T1000 (cell line): ENCODE results near the gene VAV2.
A peak's percentile ranks its signal among the peaks of the same experiment; 100 is the strongest.

ENCODE experiments used
- DNase-seq: peaks from one replicate; lab custom pipeline; 2025; ENCODE audit warnings: mixed read lengths; lab: John Stamatoyannopoulos, UW

VAV2 gene, protein sequence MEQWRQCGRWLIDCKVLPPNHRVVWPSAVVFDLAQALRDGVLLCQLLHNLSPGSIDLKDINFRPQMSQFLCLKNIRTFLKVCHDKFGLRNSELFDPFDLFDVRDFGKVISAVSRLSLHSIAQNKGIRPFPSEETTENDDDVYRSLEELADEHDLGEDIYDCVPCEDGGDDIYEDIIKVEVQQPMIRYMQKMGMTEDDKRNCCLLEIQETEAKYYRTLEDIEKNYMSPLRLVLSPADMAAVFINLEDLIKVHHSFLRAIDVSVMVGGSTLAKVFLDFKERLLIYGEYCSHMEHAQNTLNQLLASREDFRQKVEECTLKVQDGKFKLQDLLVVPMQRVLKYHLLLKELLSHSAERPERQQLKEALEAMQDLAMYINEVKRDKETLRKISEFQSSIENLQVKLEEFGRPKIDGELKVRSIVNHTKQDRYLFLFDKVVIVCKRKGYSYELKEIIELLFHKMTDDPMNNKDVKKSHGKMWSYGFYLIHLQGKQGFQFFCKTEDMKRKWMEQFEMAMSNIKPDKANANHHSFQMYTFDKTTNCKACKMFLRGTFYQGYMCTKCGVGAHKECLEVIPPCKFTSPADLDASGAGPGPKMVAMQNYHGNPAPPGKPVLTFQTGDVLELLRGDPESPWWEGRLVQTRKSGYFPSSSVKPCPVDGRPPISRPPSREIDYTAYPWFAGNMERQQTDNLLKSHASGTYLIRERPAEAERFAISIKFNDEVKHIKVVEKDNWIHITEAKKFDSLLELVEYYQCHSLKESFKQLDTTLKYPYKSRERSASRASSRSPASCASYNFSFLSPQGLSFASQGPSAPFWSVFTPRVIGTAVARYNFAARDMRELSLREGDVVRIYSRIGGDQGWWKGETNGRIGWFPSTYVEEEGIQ

DNA sequence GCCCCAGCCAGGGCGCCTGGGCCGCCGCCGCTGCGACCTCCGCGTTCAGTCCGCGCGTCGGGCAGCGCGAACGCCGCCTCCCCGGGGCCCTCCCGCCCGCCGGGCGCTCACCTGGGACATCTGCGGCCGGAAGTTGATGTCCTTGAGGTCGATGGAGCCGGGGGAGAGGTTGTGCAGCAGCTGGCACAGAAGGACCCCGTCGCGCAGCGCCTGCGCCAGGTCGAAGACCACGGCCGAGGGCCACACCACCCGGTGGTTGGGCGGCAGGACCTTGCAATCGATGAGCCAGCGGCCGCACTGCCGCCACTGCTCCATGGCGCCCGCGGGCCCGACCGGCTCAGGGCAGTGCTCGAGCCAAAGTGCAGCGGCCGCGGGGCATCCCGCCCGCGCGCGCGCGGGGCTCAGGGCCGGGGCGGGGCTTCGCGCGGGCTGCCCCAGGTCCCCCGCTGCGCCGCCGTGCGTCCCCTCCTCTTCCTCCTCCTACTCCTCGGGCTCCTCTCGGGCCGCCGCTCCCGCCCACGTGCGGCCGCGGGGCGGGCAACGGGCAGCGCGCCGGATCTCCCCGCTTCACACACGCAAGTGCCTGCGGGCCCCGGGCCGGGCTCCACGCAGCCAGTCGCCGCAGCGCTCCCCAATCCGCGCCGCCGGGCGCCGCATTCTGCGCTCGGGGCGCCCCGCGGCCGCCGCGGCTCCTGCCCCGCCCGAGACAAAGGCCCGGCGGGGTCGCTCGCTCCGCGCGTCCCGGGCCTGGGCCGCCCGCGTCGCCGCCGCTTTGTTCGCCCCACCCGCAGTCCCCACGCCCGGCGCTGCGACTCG lies at the start of gene VAV2:
VAV2 (minus strand) TSS at position 361 of the 816 bp plus-strand sequence; CDS start at position 315, 46 bp downstream.
- DNase-seq = peak; percentile 45

DNA sequence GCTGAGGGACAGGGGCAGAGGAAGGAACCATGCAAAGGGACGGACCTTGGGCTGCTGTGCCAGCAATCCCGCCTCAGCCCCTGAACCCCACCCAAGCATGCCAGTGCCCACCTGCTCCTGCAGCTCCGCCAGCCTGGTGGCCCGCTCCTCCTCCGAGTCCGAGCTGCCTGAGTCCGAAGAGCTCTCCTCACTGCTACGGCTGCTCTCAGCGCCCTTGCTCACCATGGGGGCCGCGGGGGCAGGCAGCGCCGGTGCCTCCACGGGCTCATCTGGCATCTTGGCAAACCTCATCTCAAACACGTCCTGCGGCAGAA lies 49.5 kb upstream of the VAV2 start:
- no peak for DNase-seq

DNA sequence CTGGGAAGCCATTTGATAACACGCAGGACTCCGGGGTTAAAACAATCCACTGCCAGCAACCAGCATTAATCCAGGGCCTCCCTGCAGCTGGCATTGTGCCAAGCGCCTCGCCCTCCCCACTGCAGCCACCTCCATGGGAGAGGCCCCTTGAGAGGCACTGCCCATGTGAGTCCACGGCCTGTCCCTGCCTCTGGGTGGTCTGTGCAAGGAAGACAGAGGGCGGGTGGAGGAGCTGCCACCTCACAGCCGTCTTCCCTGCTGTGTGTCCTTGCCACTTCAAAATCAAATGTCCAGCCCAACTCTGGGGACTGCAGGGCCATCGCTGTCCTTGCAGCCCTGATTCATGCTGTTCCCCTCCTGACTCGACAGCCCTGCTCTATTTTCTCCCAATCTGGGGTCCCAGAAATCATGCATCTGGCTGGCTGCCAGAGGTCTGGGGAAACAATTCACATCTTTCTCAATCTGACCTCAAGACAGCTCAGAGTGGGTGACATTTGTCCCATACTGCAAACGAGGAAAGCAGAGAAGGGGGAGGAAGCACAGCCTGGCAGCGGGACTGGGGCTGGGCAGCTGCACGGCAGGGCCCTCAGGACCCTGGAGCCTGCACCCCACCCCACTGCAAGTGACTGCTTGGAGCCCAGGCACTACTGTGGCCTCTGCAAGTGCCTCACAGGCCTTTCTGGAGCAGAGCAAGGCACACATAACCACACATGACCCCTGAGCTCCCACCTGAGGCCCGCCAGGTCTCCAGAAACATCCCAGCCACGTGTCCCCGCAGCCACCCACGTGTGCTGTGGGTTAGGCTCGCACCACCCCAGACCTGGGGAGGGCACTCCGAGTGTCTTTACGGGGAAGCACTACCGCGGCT lies 48.9 kb upstream of the VAV2 start:
- no peak for DNase-seq

DNA sequence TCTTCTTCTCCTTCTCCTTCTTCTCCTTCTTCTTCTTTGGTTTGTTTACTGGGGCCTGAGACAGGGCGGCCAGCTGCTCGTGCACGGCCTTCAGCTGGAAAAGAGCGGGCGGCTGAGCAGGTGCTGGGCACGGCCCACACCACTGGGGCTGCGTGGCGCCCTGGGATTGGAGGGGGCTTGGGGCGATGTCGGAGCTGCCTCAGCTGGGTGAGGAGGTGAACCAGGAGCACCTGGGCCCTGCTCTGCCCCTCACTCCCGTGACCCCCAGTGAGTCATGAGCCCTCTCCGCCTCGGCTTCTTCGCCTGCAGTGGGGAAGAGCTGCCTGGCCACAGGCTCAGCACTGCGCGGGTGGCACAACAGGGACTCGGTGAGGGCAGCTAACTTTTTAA lies 48.0 kb upstream of the VAV2 start:
- DNase-seq = no peak

DNA sequence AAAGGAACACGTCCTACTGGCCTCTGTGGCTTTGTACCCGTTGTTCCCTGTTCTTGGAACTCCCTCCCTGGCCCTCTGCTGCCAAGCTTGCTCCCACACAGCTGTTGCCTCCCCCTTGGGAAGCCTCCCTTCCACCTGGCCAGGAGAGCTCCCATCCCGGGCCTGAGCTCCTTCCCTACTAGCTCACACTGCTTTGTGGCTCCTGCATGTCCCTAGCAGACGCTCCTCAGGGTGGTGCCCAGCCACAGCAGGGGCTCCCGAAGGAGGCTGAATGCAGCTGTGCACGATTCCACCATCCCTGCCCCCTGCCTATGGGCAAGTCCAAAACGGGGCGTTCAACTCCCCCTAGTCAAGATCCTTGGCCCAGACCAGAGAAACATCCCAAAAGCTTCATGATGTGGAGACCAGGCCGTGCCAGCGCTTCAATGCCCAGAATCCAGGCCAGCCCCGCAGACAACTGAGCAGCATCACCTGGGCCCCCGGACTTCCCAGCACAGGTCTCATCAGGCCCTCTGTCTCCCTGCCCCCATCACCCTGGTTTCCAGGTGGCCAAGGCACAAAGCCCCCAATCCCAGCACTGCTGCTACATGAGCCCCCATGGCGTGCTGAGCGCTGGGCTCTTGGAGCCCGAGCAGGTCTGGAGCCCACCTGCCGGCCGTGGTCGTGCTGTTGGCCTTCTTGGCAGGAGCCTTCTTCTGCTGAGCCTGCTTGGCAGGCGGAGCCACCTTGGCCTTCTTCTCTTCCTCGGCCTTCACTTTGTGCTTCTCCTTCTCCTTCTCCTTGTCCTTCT lies 47.5 kb upstream of the VAV2 start:
- no peak for DNase-seq

DNA sequence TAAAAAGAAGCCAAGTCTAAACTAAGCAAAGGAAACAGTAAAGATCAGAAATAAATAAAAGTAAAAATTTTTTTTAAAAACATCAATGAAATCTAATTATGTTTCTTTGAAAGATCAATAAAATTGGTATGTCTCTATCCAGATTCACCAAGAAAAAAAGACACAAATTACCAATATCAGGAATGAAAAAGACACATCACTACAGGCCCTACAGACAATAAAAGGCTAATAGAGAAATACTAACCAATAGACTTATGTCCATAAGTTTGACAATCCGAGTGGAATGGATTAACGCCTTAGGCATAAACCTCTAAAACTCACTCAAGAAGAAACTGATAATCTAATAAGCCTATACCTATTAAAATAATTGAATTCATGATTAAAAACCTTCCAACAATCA lies 45.5 kb upstream of the VAV2 start:
- no peak for DNase-seq

DNA sequence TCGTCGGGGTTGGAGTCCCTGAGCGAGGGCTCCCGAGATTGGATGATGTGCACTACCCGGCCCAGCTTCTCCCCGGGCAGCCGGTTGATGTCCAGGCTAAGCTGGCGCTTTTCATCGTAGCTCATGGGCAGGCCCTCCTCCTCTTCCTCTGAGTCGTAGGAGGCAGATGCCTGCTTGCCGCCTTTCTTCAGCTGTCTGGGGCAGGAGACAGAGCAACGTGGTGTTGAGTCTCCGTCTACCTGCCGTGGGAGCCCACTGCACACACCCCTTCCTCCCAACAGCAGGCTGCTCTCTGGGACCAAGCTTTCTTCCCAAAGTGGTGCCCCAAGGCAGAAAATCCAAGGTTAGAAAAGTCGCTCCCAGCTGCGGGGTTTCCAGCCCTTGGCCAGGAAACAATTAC lies 44.0 kb upstream of the VAV2 start:
- no peak for DNase-seq

GRCh38 chr9:134035041-134036039 lies 43.2 kb upstream of the VAV2 start:
- no peak for DNase-seq

DNA sequence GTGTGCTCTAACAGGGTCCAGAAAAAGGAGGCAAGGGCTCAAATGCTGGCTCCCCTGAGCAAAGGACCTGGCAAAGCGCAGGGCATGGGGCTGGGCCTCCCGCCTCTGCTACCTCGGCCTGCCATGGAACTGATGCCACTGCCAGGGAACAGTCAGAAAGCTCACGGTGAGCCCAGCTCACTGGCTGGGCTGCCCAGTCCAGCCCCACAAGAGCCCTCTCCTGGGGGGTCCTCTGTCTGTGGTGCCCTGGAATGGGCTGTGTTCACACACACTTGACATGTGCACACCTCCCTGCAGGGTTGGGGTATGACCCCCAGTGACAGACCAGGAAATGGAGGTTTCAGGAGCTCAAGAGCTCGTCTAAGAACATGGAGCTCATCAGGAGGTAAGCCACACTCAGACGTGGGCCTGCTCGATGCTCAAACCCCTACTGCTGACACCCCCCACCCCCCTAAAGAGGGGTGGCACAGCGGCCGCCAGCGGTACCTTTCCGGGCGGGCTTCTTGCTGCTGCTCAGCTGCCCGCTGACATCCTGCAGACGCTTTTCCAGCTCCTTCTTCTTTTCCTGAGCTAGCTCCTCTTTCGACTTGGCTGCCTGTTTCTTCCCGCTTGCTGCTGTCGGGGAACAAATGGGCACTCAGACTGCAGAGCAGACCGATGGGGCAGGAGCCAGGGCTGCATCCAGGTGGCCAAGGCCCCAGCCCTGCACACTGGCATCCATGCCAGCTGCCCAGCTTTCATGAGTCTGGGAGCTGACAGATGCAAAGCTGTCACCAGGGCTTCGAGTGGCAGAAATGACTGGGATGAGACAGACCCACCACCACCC lies 42.3 kb upstream of the VAV2 start:
- no peak for DNase-seq

DNA sequence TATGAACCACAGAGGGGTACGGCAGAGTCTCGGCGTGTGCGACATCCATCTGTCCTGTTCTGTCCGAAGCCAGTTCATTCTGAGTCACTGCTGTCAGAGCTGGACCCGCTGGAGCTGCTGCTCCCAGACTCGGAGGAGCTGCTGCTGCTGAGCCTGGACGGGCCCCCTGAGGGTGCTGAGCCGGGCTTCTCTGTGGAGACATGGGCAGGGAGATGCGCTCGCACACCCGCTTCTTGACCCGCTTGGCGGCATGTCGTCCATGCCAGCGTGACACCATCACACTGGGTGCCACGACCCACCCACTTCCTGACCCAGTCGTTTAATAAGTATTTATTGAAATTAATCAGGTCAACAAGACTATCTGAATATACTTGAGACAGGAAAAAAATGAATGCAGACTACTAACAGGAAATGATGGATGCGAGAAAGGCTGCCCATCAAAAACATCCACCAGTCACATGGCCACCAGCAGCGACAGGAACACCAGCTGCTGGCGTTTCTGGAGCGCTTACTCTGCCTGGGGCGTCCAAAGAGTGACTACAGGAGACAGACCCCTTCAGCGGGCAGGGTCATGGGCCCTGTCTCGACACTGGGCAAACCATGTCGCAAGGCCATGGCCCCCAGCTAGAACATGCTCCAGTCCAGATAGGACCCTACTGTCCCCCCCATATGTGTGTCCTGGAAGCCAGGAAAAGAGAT lies 41.5 kb upstream of the VAV2 start:
- DNase-seq = no peak

DNA sequence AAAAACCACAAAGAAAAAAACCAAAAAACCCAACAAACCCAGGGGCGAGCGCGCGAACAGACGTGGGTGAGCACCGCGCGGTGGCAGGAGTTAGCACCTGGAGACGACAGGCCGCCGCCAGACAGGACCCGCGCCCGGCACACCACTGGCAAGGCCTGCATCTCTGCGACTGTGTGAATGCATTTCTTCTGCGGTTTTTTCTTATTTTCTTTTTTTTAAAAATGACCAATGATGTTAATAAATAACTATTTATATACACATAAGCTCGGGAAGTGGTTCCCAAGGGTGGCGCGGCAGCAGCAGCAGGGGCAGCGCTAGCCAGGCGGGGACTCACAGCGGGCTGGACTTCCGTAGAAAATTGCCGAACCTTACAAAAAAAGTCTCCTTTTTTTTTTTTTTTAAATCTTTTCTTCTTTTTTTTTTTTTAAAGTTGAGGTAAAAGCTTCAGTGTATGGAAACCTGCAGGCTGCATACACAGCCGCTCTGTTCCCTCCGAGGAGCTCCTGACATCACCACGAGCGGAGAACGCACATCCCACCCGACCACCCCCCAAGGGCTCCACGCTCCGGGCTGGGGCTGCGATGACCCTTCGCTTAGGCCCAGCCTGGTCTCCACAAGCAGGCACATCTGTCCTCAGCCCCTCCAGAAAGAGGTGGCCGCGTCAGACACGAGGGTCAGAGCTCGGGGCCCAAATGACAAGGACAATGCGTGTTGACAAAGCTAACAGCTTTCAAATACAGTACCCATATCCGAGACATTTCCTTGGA lies 40.5 kb upstream of the VAV2 start:
- DNase-seq = no peak

- DNase-seq = no peak
Measured at GRCh38 chr9:134031783-134032182, 39.7 kb upstream of the VAV2 start.

GRCh38 chr9:134030821-134031470 lies 38.8 kb upstream of the VAV2 start:
- DNase-seq = no peak

DNA sequence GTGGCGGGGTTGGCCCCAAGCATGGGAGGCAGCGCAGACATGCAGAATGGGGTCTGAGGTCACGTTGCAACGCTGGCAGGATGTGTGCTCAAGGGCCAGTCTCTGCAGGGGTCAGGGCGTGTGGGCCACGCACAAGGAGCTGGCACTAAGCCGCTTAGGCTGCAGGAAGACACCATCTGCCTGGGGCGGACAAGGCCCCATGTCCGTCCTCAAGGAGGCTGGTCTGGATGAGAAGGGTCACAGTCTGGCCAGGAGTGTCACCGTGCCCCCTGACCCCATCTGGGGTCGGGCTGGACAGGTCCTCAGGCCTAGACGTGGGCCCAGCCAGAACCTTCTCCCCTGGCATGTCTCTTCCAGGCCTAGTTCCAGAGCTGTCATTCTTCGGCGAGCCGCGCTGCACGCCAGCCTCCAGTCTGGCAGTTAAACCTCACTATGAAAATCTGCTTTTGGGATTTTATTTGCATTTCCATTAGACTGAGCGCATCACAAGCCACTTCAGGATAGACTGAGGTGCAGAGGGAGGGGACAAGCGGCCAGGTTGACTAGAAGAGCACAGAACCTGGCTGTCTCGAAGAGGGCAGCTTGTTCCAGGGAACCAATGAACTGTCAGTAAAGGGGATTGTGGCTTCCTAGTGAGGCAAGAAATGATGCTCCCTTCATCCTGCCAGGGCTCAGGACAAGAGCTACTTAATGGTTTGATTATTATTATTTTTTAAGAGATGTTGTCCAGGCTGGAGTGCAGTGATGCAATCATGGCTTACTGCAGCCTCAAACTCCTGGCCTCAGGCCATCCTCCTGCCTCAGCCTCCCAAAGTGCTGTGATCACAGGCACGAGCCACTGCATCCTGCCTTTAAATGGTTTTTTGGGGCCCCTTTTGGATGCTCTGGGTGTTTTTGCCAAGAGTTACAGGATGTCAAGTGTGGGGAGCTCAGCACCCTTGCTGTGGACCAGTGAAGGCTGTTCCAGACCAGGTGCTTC lies 37.4 kb upstream of the VAV2 start:
- no peak for DNase-seq

- no peak for DNase-seq
Measured at GRCh38 chr9:134028575-134029247, 36.6 kb upstream of the VAV2 start.
